ENCODE data around the gene CDC37.
"Not testable (repeated sequence)": the region's sequence is repeated elsewhere in the genome, so short reads cannot be mapped to it uniquely, and the experiment has no call there.

Gene CDC37

GRCh38 chr19:10419646-10420443 is 16.5 kb upstream of the CDC37 start:
- DNase-seq (ENCODE audit: low spot score) = no peak

DNA sequence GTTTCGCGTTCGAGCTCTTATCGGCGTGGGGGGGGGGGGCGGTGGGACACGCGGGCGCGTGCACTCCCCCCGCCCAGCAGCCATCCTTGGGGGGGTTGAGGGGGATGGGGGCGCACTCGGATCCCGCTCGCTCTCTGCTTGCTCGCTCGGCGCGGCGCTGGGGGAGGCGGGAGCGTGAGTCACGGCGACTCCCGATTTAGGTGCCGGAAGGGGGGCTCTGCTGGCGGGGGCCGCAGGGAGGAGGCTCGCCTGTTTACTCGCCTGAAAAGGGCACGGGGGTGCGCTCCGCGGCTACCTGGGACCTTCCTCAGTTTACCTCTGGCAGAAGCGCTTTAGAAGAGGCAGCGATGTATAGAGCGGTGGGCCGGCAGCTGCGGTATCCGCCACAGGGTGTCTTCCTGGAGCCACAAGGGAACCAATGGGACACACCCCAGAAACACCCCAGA is 15.9 kb upstream of the CDC37 start:
- DNase-seq (ENCODE audit: low spot score) = no peak

DNA sequence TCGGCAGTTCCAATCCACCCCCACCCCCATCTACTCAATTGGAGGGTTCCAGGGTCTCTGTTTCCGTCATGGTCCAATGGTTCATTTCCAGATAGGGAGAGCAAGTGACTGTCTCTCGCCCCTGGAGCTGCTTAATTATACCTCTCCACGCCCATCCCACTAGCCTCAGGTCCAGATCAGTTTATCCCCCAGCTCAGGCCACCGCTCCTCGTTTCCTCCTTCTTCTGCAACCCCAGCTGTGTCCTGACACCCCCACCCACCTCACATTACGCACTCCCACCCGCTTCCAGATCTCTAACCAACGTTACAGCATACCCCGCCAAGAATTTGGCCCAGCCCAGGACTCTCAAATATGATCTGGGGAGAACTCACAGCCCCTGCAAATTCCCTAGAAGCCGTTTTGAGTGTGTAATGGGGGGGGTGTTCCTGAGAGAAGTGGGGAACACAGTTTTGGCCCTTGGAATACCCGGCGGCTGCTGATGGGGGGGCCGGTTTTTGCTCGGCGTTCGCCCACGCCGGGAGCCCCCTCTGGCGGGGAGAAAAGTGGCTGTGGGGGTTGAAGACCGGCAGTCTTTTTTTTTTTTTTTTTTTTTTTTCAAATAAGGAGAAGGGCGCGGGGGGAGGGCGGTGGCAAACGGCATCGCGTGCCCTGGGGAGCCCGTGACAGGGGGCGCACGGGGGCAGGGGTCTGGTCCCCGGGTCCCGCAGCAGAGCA is 15.3 kb upstream of the CDC37 start:
- no peak for DNase-seq (ENCODE audit: low spot score)

DNA sequence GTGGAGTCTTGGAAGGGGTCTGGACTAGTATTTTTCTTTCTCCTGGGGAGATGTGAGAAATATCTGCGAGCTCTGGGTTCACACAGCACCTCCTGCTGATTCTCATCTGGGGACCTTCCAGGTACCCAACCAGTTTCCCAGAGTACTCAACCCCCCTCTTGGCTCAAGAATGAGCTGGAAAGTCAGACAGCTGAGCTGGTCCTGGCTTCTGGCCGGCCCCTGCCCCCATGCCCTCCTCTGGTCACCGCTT is 14.8 kb upstream of the CDC37 start:
- no peak for DNase-seq (ENCODE audit: low spot score)

GRCh38 chr19:10417541-10418234 is 14.3 kb upstream of the CDC37 start:
- no peak for DNase-seq (ENCODE audit: low spot score)

GRCh38 chr19:10416380-10417257 is 13.3 kb upstream of the CDC37 start:
- DNase-seq (ENCODE audit: low spot score) = peak; percentile 90

GRCh38 chr19:10416083-10416379 is 12.7 kb upstream of the CDC37 start:
- no peak for DNase-seq (ENCODE audit: low spot score)

GRCh38 chr19:10412257-10412977 is 9.1 kb upstream of the CDC37 start:
- DNase-seq (ENCODE audit: low spot score) = peak; percentile 67

DNA sequence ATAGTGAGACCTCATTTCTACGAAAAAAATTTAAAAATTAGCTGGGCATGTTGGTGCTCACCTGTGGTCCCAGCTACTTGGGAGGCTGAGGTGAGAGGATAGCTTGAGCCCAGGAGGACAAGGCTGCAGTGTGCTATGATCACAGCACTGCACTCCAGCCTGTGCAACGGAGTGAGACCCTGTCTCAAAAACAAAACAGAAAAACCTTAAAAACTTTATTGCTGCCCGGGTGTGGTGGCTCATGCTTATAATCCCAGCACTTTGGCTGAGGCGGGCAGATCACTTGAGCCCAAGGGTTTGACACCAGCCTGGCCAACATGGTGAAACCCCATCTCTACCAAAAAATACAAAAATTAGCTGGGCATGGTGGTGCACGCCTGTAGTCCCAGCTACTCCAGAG is 7.9 kb upstream of the CDC37 start:
- DNase-seq (ENCODE audit: low spot score) = not testable (repeated sequence)

- DNase-seq (ENCODE audit: low spot score) = peak; percentile 72
These were observed 5.4 kb upstream of the CDC37 start for GRCh38 chr19:10408511-10409283.

GRCh38 chr19:10407096-10407495 is 3.8 kb upstream of the CDC37 start:
- peak; percentile 46 for DNase-seq (ENCODE audit: low spot score)

GRCh38 chr19:10406191-10406590 is 2.8 kb upstream of the CDC37 start:
- DNase-seq (ENCODE audit: low spot score) = no peak

DNA sequence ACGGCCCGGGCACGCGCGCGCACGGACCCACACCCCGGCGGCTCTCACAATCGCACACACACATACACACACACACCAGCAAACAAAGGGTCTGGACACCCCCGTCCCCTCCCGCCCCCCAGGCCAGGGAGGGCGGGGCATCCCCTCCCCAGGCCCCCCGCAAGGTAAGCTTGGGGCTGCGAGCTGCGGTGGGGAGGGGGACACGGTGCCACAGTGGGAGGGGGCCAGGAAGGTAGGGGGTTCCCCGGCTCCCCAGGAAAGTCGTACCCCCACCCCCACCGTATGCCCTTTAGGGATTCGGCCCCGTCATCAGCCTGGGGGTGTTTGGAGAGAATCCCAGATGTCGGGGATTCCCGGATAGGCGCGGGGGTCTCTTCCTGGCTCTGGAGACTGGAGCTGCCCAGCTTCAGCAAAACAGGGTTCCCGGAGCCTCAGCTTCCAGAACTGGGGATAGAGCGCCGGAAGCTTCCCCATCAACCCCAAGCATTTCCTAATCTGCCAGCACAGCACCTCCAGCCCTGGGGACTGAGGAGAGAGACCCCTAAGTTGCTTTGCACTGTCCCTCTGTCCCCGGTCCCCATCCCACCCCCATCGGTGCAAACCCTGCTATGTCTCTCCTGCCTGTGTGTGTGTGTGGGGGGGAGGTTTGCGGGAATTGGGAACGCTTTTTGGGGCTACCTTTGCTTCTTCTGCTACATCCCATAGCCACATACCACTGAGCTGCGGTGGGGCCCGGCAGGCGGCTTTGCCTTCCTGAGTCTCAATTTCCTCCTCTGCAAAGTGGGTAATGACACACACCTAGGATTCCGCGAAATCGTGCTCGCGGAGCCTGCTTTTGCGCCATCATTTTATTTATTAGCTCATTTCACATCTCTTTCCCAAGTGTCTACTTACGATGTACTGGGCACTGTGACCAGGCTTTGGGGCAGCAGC is 1.8 kb upstream of the CDC37 start:
- DNase-seq (ENCODE audit: low spot score) = peak; percentile 73

DNA sequence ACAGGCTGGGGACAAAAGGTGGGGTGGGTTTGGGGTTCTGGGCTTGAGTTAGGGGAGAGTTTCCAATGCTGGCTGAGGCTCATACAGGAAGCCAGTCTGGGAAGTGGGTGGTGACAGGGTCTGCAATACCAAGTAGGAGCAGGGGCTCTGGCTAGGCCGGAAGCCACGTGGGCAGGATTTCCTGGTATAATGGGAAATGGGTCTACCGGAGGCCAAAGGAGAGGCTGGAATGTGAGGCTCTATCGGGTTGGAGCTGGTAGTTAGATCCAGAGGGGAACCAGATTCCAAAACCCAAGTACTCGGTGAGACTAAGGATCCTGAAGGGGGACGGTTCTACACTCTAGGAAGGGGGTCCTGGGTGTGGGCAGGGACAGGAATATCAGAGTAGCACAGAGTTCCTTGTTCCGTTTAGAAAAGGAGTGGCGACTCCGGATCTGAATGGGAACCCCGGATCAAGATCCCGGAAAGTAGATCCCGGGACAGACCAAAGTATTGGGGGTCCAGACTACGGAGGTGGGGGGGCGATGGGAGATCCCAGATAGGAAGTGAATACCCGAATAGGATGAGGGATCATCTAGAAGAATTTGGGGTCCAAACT is 802 bp downstream of the CDC37 start:
- no peak for DNase-seq (ENCODE audit: low spot score)

DNA sequence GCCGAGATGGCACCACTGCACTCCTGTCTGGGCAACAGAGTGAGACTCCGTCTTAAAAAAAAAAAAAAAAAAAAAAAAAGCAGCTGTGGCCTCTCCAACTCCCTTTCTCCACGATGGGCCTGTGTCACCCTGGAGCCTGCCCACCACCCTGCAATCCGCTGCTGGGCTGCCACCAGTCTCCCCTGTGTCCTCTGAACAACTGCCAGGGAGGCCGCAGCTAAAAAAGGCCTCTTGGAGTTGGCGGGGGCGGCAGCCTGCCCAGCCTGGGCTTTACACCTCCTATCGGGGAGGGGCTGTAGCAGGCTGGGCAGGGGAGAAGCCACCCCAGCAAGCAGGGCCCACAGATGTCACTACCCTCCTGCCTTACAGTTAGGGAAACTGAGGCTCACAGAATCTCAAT is 3.5 kb downstream of the CDC37 start:
- DNase-seq (ENCODE audit: low spot score) = no peak

- DNase-seq (ENCODE audit: low spot score) = not testable (repeated sequence)
These were observed 4.0 kb downstream of the CDC37 start for GRCh38 chr19:10399340-10399739.

- no peak for DNase-seq (ENCODE audit: low spot score)
These were observed 4.5 kb downstream of the CDC37 start for GRCh38 chr19:10398819-10399218.

DNA sequence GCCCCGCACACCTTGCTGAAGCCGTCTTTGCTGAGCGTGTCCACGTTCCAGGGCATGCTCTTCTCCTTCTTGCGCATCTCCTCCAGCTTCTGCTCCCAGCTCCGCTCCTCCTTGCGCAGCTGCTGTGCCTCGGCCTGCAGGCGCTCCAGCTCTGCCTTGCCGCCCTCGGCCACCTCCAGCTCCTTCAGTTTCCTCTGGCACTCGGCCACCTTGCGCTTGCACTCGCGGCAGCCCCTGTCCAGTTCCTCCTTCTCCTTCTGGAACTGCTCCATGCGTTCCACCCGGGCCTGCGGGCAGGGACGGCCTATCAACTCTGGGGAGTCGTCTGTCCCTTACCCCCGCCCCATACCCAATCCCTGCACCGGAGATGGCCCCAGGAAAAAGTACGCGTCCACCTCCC is 7.4 kb downstream of the CDC37 start:
- no peak for DNase-seq (ENCODE audit: low spot score)

DNA sequence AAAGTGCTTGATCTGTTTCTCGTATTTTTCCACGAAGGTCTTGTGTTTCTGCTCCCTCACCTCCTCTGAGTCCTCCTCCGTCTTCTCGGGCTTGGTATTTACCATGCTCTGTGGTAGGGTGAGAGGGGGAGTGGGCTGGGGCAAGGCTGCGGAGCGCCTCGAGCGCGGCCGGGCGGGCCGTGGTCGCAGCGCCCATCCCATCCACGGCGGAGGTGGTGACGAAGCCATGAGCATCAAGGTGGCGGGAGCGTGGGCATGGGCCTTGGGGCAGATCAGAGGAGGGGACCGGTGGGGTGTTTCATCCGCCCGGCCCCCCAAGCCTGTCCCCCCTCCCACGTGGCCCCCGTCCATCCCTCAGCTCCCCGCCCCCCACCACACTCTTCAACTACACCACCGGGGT is 7.9 kb downstream of the CDC37 start:
- no peak for DNase-seq (ENCODE audit: low spot score)

Measured in CD4-positive, alpha-beta T cell treated with Interleukin-2 at 100 ng/mL for 4 hours (primary cell).